ENCODE measurements around the gene LY9.

DNA sequence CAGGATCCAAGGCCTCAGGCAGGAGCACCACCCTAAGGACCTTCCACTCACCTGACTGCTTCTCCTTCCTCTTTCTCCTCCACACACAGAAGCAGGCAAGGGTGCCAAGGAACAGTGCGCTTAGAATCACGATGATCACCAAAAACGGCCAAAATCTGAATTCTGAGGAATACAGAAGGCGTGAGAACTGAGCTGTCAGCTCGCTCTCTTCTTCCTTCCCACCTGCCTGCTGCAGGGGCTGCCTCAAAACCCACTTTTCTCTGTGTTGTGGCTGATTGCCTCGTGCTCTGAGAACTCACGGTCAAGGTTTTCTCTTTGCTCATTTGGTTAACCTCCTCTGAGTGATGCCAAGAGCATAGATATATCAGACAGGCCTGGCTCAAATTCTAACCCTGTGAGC is 42.9 kb downstream of the LY9 start:
- TF ChIP-seq, protein P1, sequence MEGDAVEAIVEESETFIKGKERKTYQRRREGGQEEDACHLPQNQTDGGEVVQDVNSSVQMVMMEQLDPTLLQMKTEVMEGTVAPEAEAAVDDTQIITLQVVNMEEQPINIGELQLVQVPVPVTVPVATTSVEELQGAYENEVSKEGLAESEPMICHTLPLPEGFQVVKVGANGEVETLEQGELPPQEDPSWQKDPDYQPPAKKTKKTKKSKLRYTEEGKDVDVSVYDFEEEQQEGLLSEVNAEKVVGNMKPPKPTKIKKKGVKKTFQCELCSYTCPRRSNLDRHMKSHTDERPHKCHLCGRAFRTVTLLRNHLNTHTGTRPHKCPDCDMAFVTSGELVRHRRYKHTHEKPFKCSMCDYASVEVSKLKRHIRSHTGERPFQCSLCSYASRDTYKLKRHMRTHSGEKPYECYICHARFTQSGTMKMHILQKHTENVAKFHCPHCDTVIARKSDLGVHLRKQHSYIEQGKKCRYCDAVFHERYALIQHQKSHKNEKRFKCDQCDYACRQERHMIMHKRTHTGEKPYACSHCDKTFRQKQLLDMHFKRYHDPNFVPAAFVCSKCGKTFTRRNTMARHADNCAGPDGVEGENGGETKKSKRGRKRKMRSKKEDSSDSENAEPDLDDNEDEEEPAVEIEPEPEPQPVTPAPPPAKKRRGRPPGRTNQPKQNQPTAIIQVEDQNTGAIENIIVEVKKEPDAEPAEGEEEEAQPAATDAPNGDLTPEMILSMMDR (IDR thresholded peaks at IDR 0.05): no peak
- TF ChIP-seq POLR2A (IDR thresholded peaks at IDR 0.05): no peak
